ENCODE measurements around the gene CD302.
A peak's percentile ranks its signal among the peaks of the same experiment; 100 is the strongest.
"Not testable (repeated sequence)": the region's sequence is repeated elsewhere in the genome, so short reads cannot be mapped to it uniquely, and the experiment has no call there.

The CD302 gene

GRCh38 chr2:159793326-159793725 is 4.7 kb downstream of the CD302 start:
- no peak for DNase-seq (ENCODE audit: low read depth)

DNA sequence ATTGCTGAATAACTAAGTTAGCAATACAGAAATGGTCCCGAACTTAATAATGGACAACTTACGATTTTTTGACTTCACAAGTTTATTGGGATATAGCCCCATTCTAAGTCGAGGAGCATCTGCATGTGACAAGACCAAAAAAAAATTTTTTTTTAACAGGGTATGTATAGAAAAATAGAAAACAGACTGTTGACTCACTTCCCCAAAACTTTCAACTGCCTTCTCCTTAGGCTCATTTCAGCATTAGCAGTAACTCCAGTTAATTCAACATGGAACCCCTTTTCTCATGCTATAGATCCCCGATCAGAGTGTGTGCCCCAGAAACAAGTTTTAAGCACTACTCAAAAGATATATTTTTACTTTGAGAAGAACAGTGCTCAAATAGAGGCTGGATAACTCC is 5.4 kb downstream of the CD302 start:
- DNase-seq (ENCODE audit: low read depth), result no peak

- DNase-seq (ENCODE audit: low read depth), result no peak
Measured at GRCh38 chr2:159792036-159792435, 6.0 kb downstream of the CD302 start.

- no peak for DNase-seq (ENCODE audit: low read depth)
Measured at GRCh38 chr2:159790323-159790722, 7.7 kb downstream of the CD302 start.

GRCh38 chr2:159788253-159788652 is 9.8 kb downstream of the CD302 start:
- no peak for DNase-seq (ENCODE audit: low read depth)

DNA sequence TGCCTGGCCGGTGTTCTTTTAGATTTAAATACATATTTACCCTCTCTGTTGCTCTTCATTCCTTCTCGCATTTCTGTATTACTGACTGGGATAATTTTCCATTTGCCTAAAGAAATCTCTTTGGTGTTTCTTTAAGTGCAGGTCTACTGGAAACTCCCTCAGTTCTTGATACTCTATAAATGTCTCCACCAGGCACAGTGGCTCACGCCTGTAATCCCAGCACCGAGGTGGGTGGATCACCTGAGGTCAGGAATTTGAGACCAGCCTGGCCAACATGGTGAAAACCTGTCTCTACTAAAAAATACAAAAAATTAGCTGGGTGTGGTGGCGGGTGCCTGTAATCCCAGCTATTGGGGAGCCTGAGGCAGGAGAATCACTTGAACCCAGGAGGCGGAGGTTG is 10.4 kb downstream of the CD302 start:
- DNase-seq (ENCODE audit: low read depth), result not testable (repeated sequence)

DNA sequence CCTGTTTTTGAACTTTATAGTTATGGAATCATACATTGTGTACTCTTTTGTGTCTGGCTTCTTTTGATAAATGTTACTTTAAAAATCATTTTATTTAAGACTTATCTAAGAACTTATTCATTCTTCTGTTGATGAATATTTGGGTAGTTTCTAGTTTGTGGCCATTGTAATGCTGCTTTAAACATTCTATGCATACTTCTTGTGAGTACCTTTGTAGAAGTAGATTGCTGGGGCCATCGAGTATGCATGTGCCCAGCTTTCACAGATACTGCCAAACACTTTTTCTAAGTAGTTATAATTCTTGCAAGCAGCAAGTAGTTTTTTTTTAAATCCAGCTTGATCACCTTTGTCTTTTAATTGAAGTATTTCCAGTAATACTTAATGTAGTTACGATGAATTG is 11.1 kb downstream of the CD302 start:
- no peak for DNase-seq (ENCODE audit: low read depth)

DNA sequence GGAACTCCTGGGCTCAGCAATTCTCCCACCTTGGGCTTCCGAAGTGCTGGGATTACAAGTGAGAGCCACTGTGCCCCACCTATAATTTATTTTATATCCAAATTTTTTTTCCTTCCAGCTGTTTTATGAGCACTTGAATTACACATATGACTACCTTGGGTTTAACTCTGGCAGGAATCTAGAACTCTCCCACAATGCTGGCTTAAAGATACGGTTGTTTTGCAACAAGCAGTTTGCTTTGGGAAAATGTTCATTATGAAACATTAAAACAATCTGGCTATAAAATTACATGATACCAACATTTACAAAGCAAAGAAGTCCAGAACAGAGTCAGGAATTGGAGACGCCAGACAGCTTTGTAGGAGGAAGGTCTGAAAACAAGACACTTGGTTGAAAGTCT is 12.8 kb downstream of the CD302 start:
- no peak for DNase-seq (ENCODE audit: low read depth)

GRCh38 chr2:159784744-159785143 is 13.3 kb downstream of the CD302 start:
- not testable (repeated sequence) for DNase-seq (ENCODE audit: low read depth)

GRCh38 chr2:159783556-159783955 is 14.5 kb downstream of the CD302 start:
- DNase-seq (ENCODE audit: low read depth), result no peak

GRCh38 chr2:159776321-159776720 is 21.7 kb downstream of the CD302 start:
- no peak for DNase-seq (ENCODE audit: low read depth)

DNA sequence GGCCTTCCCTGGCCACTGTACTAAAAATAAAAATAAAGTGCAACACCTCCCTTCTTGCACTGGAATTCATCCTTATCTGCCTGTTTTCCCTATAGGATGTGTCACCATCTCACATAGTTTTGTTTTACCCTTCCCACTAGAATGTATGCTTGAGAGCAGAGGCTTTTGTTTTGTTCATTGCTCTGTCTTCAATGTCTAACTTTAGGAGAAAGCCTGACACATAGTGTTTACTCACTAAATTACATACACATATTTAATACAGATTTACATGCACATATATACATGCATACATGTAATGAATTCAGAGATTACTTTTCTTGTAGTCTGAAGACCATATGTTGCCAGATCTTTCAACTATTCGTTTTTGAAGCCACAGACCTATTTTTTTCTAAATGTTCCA is 23.0 kb downstream of the CD302 start:
- DNase-seq (ENCODE audit: low read depth), result no peak

DNA sequence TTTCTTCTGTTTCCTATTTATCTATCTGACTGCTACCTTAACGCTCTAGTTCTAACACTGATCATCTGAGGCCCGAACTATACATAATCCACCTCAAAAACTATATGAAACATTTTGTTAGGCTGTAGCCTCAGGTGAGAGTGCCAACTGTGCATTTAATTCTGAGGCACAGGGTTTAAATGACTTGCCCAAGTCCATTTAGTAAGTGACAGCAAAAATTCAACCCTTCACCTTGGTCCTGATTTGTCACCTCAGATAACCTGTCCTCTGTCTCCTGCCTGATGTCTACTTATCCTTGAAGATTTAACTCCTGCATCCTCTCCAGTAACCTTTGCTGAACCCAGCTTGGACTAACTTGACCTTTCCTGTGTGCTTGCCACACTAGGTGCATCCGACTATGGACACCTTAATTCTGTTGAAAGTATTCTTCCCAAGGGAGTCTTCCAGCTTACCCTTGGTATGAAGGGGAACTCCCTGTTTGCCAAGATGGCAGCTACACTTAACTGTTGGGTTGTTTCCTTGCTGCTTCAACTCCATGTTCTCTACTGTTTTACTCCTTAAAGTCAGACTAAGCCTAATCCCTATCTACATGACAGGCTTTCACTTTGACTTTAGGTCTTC is 23.5 kb downstream of the CD302 start:
- no peak for DNase-seq (ENCODE audit: low read depth)

DNA sequence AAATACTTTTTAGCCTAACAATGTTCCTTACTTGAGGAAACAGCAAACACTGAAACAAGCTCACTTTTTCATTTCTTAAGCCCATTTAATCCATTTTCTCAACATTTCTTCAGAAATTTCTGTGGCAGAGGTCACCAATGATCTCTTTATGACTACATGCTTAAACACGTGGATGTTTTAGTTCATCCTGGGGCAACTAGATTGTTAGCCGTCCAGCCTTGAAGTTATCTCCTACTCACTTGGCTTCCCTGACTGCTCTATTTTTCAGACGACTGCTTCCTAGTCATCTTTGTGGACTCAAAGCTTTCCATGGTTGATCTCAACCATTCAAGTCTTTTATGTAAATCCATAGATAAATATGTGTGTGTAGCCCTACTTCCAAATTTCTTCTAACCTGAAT is 24.1 kb downstream of the CD302 start:
- no peak for DNase-seq (ENCODE audit: low read depth)

DNA sequence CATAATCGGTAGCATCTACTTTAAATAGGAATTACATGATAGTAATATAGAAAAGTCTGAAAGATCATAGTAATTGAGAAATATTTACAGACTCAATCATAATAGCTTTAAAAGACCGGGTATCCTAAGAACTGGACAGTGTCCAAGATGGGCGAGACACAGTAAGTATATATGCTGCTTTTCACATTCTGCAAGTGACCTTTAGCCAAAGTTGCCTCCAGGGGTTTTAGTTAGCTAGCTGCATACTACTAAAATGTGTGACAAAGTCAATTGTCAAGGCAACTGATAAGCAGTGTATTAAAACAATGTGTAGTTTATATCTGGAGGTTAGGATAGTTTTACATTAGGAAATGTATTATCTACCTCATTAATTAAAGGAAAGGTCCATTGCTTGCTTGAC is 24.6 kb downstream of the CD302 start:
- DNase-seq (ENCODE audit: low read depth), result no peak

DNA sequence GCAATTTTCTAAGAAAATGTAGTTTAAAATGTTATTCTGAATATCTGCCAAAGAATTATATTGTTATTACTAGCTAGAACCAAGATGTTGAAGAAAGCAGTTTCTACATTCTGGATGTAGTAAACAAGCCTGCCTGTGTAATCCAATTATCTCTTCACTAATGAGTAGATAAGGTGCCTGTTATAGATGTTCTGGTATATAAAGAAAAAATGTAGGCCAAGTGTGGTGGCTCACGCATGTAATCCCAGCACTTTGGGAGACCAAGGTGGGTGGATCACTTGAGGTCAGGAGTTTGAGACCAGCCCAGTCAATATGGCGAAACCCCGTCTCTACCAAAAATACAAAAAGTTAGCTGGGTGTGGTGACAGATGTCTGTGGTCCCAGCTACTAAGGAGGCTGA is 28.9 kb downstream of the CD302 start:
- no peak for DNase-seq (ENCODE audit: low read depth)

DNA sequence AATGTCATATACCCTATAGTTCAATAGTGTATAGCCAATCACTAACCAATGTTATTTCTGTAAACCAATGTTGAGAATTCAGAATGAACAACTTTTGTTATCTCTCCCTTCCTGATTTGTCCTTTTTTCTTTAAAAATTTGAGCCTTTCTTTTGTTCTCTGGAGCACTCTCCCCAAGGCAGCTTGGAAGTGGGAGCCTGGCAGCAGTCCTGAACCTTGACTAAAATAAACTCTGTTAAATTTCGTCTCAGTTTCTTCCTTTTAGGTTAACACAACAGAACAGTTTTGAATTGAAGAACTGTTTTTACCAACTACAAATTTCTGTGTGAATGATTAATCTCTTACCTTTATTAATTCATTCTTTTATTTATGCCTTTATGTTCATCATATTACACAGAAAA is 35.9 kb downstream of the CD302 start:
- DNase-seq (ENCODE audit: low read depth), result no peak

GRCh38 chr2:159760326-159760725 is 37.7 kb downstream of the CD302 start:
- no peak for DNase-seq (ENCODE audit: low read depth)

DNA sequence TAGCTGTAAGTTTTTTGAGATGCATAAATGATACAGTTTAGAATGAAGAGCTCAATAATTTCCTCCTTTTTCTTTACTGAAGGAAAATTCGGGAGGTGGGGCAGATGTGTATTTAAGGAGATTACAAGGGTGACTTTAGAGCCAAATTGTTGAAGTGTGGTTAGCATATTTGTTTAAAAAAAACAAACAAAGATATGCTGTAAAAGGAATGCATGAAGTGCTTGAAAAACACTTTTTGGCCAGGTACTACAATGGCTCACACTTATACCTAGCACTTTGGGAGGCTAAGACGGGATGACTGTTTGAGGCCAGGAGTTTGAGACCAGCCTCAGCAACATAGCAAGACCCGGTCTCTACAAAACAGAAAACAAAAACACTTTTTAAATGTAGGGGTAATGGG is 38.4 kb downstream of the CD302 start:
- DNase-seq (ENCODE audit: low read depth), result no peak

DNA sequence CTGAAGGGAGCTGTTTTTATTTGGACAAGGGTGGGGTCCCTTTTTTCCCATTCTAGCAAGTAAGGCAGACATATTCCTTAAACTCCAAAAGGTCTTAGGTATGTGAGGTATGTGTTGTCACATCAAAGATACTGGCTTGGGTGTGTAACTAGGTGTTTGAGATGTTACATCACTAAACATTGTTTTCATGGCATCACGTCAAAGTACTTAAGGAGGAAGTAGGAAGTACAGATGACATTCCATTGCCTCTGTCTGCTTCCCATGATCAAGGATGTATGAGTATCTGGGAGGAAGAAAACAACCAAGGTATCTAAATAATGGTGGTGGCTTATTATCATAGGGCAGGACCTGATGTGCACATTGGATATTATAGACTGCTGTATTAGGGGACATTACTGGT is 39.3 kb downstream of the CD302 start:
- DNase-seq (ENCODE audit: low read depth), result no peak

DNA sequence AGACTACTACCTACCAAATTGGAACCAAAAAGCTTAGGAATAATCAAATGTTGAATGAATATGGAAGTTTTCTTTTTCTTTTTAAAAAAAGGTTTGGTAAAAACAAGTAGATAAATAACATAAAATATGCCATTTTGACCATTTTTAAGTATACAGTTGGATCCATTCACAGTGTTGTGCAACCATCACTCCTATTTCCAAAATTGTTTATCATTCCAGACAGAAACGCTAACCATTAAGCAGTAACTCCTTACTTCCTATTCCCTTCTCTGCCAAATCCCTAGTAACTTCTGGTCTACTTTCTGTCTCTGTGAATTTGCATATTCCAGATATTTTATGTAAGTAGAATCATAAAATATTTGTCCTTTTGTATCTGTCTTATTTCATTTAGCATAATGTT is 39.8 kb downstream of the CD302 start:
- no peak for DNase-seq (ENCODE audit: low read depth)

- DNase-seq (ENCODE audit: low read depth), result peak; percentile 31
Measured at GRCh38 chr2:159755788-159756187, 42.2 kb downstream of the CD302 start.

- DNase-seq (ENCODE audit: low read depth), result no peak
Measured at GRCh38 chr2:159755014-159755413, 43.0 kb downstream of the CD302 start.

DNA sequence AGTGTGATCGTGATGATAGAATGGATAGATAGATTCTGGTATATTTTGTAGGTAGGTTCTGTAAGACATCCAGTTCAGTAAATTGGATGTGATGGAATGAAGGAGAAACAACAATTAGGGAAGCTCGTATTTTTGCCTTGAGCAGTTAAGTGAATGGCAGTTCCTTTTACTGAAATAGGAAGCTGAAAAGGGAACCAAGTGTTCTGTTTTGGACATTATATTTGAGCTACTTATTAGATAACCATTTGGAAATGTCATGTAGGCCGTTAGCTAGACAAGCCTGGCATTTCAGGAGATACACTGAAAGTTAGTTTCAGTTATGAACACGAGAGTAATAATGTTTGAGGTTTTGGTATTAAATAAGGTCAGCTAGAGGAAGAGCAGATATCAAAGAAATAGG is 44.2 kb downstream of the CD302 start:
- no peak for DNase-seq (ENCODE audit: low read depth)

- no peak for DNase-seq (ENCODE audit: low read depth)
Measured at GRCh38 chr2:159750873-159751272, 47.1 kb downstream of the CD302 start.
